Ureter (tissue), 1 donor: ENCODE measurements around the gene MTERF4. TPM values are rescaled to one million over a fixed set of nuclear protein-coding genes. Genes with fewer than 3 reads are reported as not detected.

Experiments used
- DNase-seq: peaks from one replicate; pipeline ENCODE4 v3.0.0-alpha.2; 2020; ENCODE audit warnings: low spot score
- total RNA-seq: library from RNA; stranded (reverse); gene quantifications from one replicate; pipeline ENCODE4 v1.2.4, GENCODE V29; 2023
- donor health status: DM: yes; HTN: yes; CAD: no.

The MTERF4 gene
- total RNA-seq, 1 donor from 2014 or later, result 37.6 TPM

GRCh38 chr2:241050624-241051577 is 51.2 kb downstream of the MTERF4 start:
- no peak for DNase-seq

DNA sequence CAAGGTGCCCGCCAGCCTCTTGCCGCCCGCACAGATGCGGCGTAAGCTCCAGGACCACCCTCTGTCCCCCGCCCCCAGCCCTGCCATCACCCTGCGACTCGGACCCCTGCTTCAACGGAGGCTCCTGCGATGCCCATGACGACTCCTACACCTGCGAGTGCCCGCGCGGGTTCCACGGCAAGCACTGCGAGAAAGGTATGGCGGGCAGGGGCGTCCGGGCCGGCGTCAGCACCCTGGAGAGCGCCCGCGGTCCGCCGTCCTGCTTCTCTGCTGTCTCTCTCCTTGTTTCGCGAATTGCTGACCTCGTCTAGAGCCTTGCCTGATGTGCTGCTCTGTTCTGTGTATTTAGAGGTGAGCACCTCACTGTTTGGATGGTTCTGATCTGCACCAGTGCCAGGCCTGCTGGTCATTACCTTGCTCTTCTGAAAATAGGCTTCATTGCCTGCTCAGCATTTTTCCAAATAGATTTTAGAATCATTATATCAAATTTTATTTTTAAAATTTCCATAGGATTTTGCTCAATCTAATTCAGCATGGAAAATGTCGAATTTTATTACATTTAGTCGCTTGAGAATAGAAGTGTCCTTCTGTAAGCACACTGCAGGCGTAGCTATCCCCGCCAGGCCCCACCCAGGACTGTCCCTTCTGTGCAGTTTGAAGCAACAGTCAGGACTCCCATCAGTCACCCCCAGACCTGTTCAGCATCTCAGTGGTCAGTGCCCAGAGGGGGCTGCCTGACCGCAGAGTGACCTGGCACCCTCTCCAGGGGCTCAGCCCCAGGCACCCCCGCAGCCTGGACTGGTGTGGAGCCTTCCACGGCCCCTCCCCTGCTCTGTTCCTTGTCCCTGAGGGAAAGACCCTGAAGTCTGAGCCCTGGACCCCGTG is 52.1 kb downstream of the MTERF4 start:
- no peak for DNase-seq

GRCh38 chr2:241048949-241049343 is 53.1 kb downstream of the MTERF4 start:
- no peak for DNase-seq

GRCh38 chr2:241048149-241048948 is 53.7 kb downstream of the MTERF4 start:
- DNase-seq, result no peak

GRCh38 chr2:241047253-241048010 is 54.7 kb downstream of the MTERF4 start:
- no peak for DNase-seq

Other genes starting within 250 kb of the MTERF4 start
- gene AGXT, start 233.5 kb downstream of the MTERF4 start, total RNA-seq, result 0.31 TPM
- gene MAB21L4, start 206.1 kb downstream of the MTERF4 start, total RNA-seq, result 2.5 TPM
- gene CROCC2, start 196.0 kb downstream of the MTERF4 start, total RNA-seq, result 0.23 TPM
- 41.8 TPM for gene SNED1, start 103.7 kb downstream of the MTERF4 start, total RNA-seq
- gene PASK, start 47.2 kb upstream of the MTERF4 start, total RNA-seq, result 17.4 TPM
- 73.4 TPM for gene PPP1R7, start 48.2 kb upstream of the MTERF4 start, total RNA-seq
- gene ANO7, start 86.4 kb upstream of the MTERF4 start, total RNA-seq, result 1.4 TPM
- 526 TPM for gene HDLBP, start 213.4 kb upstream of the MTERF4 start, total RNA-seq
- gene SEPTIN2, start 213.6 kb upstream of the MTERF4 start, total RNA-seq, result 480 TPM